ENCODE data around the gene CD63.

The CD63 gene

GRCh38 chr12:55718624-55719275, 10.1 kb downstream of the CD63 start:
- POLR2A ChIA-PET = interaction anchor here (1.7 kb wide), 1 partner anchor 10 kb away, joined by 7 read pairs; the partner anchor contains the start of gene CD63
- H3K4me1 ChIP-seq (ENCODE audit: control insufficient read depth, insufficient read depth, low read length) = peaks cover 13% of the 10 kb centered on the region; the same call in 1 of the 2 replicates
- no peaks in the 10 kb centered on the region for H3K9me3 ChIP-seq (ENCODE audit: control insufficient read depth, insufficient read depth, low read depth, low read length)
- CTCF ChIA-PET = interaction anchor here (1.0 to 3.0 kb wide), 4 partner anchors 12 to 221 kb away, joined by 3 to 21 read pairs (median 6); no protein-coding TSS in a partner anchor
- no peak overlapping the region for H3K27ac ChIP-seq (ENCODE audit: extremely low read depth, low read depth, low read length)
- H3K36me3 ChIP-seq (ENCODE audit: control insufficient read depth in 2 of 2, insufficient read depth in 1 of 2, low read length in 2 of 2) = peaks cover 0 to 32% of the 10 kb centered on the region in 2 experiments; a peak in 1 of 3 replicates
- H3K4me3 ChIP-seq (ENCODE audit: low read depth, low read length) = no peak overlapping the region
- TF ChIP-seq, protein P1, sequence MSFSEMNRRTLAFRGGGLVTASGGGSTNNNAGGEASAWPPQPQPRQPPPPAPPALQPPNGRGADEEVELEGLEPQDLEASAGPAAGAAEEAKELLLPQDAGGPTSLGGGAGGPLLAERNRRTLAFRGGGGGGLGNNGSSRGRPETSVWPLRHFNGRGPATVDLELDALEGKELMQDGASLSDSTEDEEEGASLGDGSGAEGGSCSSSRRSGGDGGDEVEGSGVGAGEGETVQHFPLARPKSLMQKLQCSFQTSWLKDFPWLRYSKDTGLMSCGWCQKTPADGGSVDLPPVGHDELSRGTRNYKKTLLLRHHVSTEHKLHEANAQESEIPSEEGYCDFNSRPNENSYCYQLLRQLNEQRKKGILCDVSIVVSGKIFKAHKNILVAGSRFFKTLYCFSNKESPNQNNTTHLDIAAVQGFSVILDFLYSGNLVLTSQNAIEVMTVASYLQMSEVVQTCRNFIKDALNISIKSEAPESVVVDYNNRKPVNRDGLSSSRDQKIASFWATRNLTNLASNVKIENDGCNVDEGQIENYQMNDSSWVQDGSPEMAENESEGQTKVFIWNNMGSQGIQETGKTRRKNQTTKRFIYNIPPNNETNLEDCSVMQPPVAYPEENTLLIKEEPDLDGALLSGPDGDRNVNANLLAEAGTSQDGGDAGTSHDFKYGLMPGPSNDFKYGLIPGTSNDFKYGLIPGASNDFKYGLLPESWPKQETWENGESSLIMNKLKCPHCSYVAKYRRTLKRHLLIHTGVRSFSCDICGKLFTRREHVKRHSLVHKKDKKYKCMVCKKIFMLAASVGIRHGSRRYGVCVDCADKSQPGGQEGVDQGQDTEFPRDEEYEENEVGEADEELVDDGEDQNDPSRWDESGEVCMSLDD (tag by site-specific recombination; IDR thresholded peaks at IDR 0.05) = no peak
- TF ChIP-seq IKZF3 (tag by site-specific recombination; IDR thresholded peaks at IDR 0.05) = peak; percentile 83

GRCh38 chr12:55718015-55718414, 10.8 kb downstream of the CD63 start:
- POLR2A ChIA-PET = interaction anchor here (1.0 to 2.7 kb wide), 3 partner anchors 10 to 12 kb away, joined by 3 to 17 read pairs (median 6); partner anchors contain the start of genes CD63 and ITGA7
- peaks cover 13% of the 10 kb centered on the region; the same call in 1 of the 2 replicates for H3K4me1 ChIP-seq (ENCODE audit: control insufficient read depth, insufficient read depth, low read length)
- CTCF ChIA-PET = interaction anchor here (0.8 to 3.0 kb wide), 3 partner anchors 13 to 20 kb away, joined by 3 to 21 read pairs (median 5); no protein-coding TSS in a partner anchor
- H3K9me3 ChIP-seq (ENCODE audit: control insufficient read depth, insufficient read depth, low read depth, low read length) = no peaks in the 10 kb centered on the region
- no peak overlapping the region for H3K27ac ChIP-seq (ENCODE audit: extremely low read depth, low read depth, low read length)
- peaks cover 0 to 24% of the 10 kb centered on the region in 2 experiments; a peak in 1 of 3 replicates for H3K36me3 ChIP-seq (ENCODE audit: control insufficient read depth in 2 of 2, insufficient read depth in 1 of 2, low read length in 2 of 2)
- no peak overlapping the region for H3K4me3 ChIP-seq (ENCODE audit: low read depth, low read length)
- TF ChIP-seq ZNF785 (tag by site-specific recombination; IDR thresholded peaks at IDR 0.05) = no peak
- TF ChIP-seq ZNF626 (tag by site-specific recombination; IDR thresholded peaks at IDR 0.05) = no peak
- no peak for TF ChIP-seq YY2 (tag by site-specific recombination; IDR thresholded peaks at IDR 0.05)
- TF ChIP-seq, protein P2, sequence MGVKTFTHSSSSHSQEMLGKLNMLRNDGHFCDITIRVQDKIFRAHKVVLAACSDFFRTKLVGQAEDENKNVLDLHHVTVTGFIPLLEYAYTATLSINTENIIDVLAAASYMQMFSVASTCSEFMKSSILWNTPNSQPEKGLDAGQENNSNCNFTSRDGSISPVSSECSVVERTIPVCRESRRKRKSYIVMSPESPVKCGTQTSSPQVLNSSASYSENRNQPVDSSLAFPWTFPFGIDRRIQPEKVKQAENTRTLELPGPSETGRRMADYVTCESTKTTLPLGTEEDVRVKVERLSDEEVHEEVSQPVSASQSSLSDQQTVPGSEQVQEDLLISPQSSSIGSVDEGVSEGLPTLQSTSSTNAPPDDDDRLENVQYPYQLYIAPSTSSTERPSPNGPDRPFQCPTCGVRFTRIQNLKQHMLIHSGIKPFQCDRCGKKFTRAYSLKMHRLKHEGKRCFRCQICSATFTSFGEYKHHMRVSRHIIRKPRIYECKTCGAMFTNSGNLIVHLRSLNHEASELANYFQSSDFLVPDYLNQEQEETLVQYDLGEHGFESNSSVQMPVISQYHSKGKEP (tag by site-specific recombination; IDR thresholded peaks at IDR 0.05) = no peak
- TF ChIP-seq REPIN1 (tag by site-specific recombination; IDR thresholded peaks at IDR 0.05; ENCODE audit: low read depth) = no peak
- TF ChIP-seq ZNF433 (tag by site-specific recombination; IDR thresholded peaks at IDR 0.05; ENCODE audit: low read depth) = no peak
- TF ChIP-seq, protein P3, sequence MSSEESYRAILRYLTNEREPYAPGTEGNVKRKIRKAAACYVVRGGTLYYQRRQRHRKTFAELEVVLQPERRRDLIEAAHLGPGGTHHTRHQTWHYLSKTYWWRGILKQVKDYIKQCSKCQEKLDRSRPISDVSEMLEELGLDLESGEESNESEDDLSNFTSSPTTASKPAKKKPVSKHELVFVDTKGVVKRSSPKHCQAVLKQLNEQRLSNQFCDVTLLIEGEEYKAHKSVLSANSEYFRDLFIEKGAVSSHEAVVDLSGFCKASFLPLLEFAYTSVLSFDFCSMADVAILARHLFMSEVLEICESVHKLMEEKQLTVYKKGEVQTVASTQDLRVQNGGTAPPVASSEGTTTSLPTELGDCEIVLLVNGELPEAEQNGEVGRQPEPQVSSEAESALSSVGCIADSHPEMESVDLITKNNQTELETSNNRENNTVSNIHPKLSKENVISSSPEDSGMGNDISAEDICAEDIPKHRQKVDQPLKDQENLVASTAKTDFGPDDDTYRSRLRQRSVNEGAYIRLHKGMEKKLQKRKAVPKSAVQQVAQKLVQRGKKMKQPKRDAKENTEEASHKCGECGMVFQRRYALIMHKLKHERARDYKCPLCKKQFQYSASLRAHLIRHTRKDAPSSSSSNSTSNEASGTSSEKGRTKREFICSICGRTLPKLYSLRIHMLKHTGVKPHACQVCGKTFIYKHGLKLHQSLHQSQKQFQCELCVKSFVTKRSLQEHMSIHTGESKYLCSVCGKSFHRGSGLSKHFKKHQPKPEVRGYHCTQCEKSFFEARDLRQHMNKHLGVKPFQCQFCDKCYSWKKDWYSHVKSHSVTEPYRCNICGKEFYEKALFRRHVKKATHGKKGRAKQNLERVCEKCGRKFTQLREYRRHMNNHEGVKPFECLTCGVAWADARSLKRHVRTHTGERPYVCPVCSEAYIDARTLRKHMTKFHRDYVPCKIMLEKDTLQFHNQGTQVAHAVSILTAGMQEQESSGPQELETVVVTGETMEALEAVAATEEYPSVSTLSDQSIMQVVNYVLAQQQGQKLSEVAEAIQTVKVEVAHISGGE (tag by site-specific recombination; conservative IDR thresholded peaks at IDR 0.05; ENCODE audit: low read depth) = no peak
- TF ChIP-seq ZNF302 (tag by site-specific recombination; IDR thresholded peaks at IDR 0.05; ENCODE audit: low read depth) = no peak
- TF ChIP-seq ZNF146 (tag by site-specific recombination; IDR thresholded peaks at IDR 0.05) = no peak
- no peak for TF ChIP-seq ZNF211 (tag by site-specific recombination; IDR thresholded peaks at IDR 0.05; ENCODE audit: low read depth)
- no peak for TF ChIP-seq ZNF248 (tag by site-specific recombination; IDR thresholded peaks at IDR 0.05)
- TF ChIP-seq ZNF398 (tag by site-specific recombination; IDR thresholded peaks at IDR 0.05) = peak; percentile 37
- TF ChIP-seq ZNF341 (tag by site-specific recombination; IDR thresholded peaks at IDR 0.05; ENCODE audit: low read depth) = peak; percentile 52; the same call in 1 of the 2 replicates
- peak; percentile 98 for TF ChIP-seq EGR2 (tag by site-specific recombination; IDR thresholded peaks at IDR 0.05; ENCODE audit: low read depth)
- TF ChIP-seq ZNF596 (tag by site-specific recombination; IDR thresholded peaks at IDR 0.05) = no peak
- no peak for TF ChIP-seq ZNF350 (tag by site-specific recombination; IDR thresholded peaks at IDR 0.05)
